Measurements from ENCODE around the gene CCNDBP1. TPM values are rescaled to one million over a fixed set of nuclear protein-coding genes. Genes with fewer than 3 reads are reported as not detected.

The CCNDBP1 gene
- total RNA-seq, 2 experiments from 2014 or later, result 92.3 to 103 TPM

DNA sequence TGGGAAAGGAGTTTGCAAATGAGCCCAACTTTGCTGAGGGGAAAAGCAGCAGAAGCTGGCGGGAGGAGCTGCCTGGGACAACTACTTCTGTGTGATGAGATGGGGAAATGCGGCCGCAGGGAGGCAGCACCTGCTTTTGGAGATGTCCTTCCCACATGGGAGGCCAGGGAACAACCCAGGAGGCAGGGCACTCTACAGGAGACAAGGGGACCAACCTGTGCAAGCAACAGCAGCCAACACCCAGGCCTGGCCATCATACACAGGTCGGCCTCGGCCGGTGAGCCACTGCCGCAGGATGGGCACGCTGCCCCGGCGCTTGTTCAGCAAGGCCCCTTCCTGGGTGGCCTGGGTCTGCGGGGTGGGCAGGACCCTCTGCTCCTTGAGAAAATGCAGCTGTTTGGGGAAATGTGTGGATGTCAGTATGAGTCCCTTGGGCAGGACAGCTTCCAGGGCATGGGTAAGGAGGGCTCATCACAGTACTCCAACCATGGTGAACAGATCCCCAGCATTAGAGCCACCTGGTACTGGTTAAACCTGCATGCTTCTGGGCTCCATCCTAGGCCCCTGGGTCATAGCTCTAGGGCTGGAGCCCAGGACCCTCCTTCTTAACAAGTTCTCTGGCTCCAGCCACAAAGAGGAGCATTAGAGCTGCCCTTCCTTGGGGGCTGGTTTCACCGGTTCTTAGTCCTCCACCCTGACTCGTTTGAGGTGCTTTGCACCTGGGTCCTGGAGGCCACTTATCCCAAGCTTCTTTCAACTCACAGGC lies 24.0 kb downstream of the CCNDBP1 start:
- Mint-ChIP-seq H3K27me3 (peaks cover 10% of the 10 kb centered on the region), H3K36me3 (ENCODE audit: low read depth) (no peaks in the 10 kb centered on the region), H3K27ac (no peak overlapping the region), H3K4me3 (no peak overlapping the region), H3K9me3 (no peaks in the 10 kb centered on the region), H3K4me1 (ENCODE audit: low read depth) (peaks cover 4% of the 10 kb centered on the region)
- CTCF ChIA-PET, result no interaction called here
- POLR2A ChIA-PET, result no interaction called here
- peaks cover 3 to 13% of the 10 kb centered on the region in 2 experiments for H3K27me3 ChIP-seq (ENCODE audit: control insufficient read depth in 1 of 2, insufficient read depth in 2 of 2, low read length in 2 of 2)
- H3K4me3 ChIP-seq (ENCODE audit: low read length), result no peak overlapping the region
- DNase-seq, result no peak
- intact Hi-C loops (cut with DNase I, micrococcal nuclease), result no loop called here
- no peak overlapping the region for H3K27ac ChIP-seq (ENCODE audit: low read depth in 1 of 2, low read length in 2 of 2)
- ATAC-seq (ENCODE audit: poor library complexity), result no peak
- TF ChIP-seq, protein P1, sequence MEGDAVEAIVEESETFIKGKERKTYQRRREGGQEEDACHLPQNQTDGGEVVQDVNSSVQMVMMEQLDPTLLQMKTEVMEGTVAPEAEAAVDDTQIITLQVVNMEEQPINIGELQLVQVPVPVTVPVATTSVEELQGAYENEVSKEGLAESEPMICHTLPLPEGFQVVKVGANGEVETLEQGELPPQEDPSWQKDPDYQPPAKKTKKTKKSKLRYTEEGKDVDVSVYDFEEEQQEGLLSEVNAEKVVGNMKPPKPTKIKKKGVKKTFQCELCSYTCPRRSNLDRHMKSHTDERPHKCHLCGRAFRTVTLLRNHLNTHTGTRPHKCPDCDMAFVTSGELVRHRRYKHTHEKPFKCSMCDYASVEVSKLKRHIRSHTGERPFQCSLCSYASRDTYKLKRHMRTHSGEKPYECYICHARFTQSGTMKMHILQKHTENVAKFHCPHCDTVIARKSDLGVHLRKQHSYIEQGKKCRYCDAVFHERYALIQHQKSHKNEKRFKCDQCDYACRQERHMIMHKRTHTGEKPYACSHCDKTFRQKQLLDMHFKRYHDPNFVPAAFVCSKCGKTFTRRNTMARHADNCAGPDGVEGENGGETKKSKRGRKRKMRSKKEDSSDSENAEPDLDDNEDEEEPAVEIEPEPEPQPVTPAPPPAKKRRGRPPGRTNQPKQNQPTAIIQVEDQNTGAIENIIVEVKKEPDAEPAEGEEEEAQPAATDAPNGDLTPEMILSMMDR (IDR thresholded peaks at IDR 0.05), result no peak
- no peaks in the 10 kb centered on the region for H3K9me3 ChIP-seq (ENCODE audit: control insufficient read depth in 1 of 2, insufficient read depth in 1 of 2, low read length in 2 of 2)
- H3K36me3 ChIP-seq (ENCODE audit: insufficient read depth, low read length), result no peaks in the 10 kb centered on the region
- H3K4me1 ChIP-seq (ENCODE audit: insufficient read depth, low read length), result peaks cover 1% of the 10 kb centered on the region

DNA sequence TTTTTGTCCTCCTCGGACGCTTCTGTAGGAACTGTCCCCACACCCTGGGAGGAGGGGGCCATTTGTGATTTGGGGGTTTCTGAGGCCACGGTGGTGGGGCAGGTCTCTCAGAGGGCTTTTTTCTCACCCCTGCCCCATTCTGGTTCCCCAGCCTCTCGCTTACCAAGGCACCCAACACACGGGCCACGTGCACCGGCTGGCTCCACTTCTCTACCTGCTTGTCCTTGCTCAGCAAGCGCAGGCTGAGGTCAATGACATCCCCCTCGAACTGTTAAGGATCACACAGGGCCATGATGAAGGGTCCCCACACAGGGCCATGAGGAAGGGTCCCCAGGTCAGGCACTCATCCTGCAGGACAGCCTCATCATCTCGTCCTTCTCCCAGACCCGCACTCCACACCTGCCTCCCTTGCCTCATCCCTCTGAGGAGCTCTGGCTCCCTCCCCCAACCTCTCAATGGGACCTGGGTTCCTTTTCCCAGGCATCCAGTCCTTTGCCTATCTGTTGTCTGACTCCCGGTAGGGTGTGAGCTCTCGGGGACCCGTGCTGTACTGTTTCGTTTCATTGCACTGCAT lies 25.1 kb downstream of the CCNDBP1 start:
- ChIA-PET POLR2A (no interaction called here), CTCF (interaction anchor here (0.6 kb wide), 1 partner anchor 146 kb away, joined by 3 read pairs; no protein-coding TSS in a partner anchor)
- H3K4me3 ChIP-seq (ENCODE audit: low read length), result no peak overlapping the region
- H3K27ac ChIP-seq (ENCODE audit: low read depth in 1 of 2, low read length in 2 of 2), result no peak overlapping the region
- intact Hi-C loops (cut with DNase I, micrococcal nuclease), result no loop called here
- no peaks in the 10 kb centered on the region for H3K36me3 ChIP-seq (ENCODE audit: insufficient read depth, low read length)
- TF ChIP-seq, protein P1 (IDR thresholded peaks at IDR 0.05), result no peak
- H3K27ac Mint-ChIP-seq, result no peak overlapping the region
- no peaks in the 10 kb centered on the region for H3K9me3 ChIP-seq (ENCODE audit: control insufficient read depth in 1 of 2, insufficient read depth in 1 of 2, low read length in 2 of 2)
- no peak for DNase-seq
- no peak overlapping the region for H3K4me3 Mint-ChIP-seq
- H3K4me1 ChIP-seq (ENCODE audit: insufficient read depth, low read length), result no peaks in the 10 kb centered on the region
- peaks cover 3 to 13% of the 10 kb centered on the region in 2 experiments for H3K27me3 ChIP-seq (ENCODE audit: control insufficient read depth in 1 of 2, insufficient read depth in 2 of 2, low read length in 2 of 2)
- peaks cover 10% of the 10 kb centered on the region for H3K27me3 Mint-ChIP-seq
- no peak for ATAC-seq (ENCODE audit: poor library complexity)
- no peaks in the 10 kb centered on the region for H3K36me3 Mint-ChIP-seq (ENCODE audit: low read depth)
- H3K9me3 Mint-ChIP-seq, result no peaks in the 10 kb centered on the region
- no peaks in the 10 kb centered on the region for H3K4me1 Mint-ChIP-seq (ENCODE audit: low read depth)

DNA sequence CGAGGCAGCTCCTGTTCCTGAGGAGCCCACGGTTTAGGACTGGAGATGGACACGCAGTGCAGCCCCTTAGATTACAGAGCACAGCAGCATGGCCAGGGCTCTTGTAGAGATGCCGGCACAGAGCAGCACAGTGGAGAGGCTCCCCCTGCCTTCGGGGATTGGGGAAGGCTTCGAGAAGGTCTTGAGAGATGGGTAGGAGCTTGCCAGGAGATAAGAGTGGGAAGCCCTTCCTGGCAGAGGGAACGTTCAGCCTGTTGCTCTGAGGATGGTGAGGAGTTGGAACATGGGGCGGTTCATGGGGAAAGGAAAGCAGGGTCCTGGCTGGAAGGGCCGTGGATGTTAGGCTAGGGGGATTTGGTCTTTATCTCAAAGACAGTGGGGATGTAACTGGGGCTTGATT lies 25.6 kb downstream of the CCNDBP1 start:
- intact Hi-C loops (cut with DNase I, micrococcal nuclease), result no loop called here

More for the DNA sequence above, 25.6 kb downstream of the CCNDBP1 start:
- DNase-seq, result no peak
- Mint-ChIP-seq H3K36me3 (ENCODE audit: low read depth) (no peaks in the 10 kb centered on the region), H3K4me3 (no peak overlapping the region), H3K27me3 (peaks cover 10% of the 10 kb centered on the region), H3K4me1 (ENCODE audit: low read depth) (no peaks in the 10 kb centered on the region), H3K9me3 (no peaks in the 10 kb centered on the region), H3K27ac (no peak overlapping the region)
- TF ChIP-seq, protein P1 (IDR thresholded peaks at IDR 0.05), result no peak
- ChIA-PET CTCF (interaction anchor here (0.6 kb wide), 1 partner anchor 146 kb away, joined by 3 read pairs; no protein-coding TSS in a partner anchor), POLR2A (no interaction called here)
- ATAC-seq (ENCODE audit: poor library complexity), result no peak
- no peak overlapping the region for H3K27ac ChIP-seq (ENCODE audit: low read depth in 1 of 2, low read length in 2 of 2)
- H3K36me3 ChIP-seq (ENCODE audit: insufficient read depth, low read length), result no peaks in the 10 kb centered on the region
- no peaks in the 10 kb centered on the region for H3K4me1 ChIP-seq (ENCODE audit: insufficient read depth, low read length)
- H3K9me3 ChIP-seq (ENCODE audit: control insufficient read depth in 1 of 2, insufficient read depth in 1 of 2, low read length in 2 of 2), result no peaks in the 10 kb centered on the region
- peaks cover 3 to 13% of the 10 kb centered on the region in 2 experiments for H3K27me3 ChIP-seq (ENCODE audit: control insufficient read depth in 1 of 2, insufficient read depth in 2 of 2, low read length in 2 of 2)
- no peak overlapping the region for H3K4me3 ChIP-seq (ENCODE audit: low read length)
